ENCODE results near the gene STAC3. TPM values are rescaled to one million over a fixed set of nuclear protein-coding genes. Genes with fewer than 3 reads are reported as not detected.

The STAC3 gene
- total and polyA plus RNA-seq, 2 donors (not counting 1 experiment from before 2014, with no cell fraction given), result 0.33 TPM

DNA sequence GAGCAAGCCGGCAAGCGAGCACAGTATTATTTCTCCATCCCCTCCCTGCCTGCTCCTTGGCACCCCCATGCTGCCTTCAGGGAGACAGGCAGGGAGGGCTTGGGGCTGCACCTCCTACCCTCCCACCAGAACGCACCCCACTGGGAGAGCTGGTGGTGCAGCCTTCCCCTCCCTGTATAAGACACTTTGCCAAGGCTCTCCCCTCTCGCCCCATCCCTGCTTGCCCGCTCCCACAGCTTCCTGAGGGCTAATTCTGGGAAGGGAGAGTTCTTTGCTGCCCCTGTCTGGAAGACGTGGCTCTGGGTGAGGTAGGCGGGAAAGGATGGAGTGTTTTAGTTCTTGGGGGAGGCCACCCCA, 38.3 kb downstream of the STAC3 start:
- peaks cover 46% of the 10 kb centered on the region for H3K36me3 ChIP-seq (ENCODE audit: control insufficient read depth, insufficient read depth, low read length)

DNA sequence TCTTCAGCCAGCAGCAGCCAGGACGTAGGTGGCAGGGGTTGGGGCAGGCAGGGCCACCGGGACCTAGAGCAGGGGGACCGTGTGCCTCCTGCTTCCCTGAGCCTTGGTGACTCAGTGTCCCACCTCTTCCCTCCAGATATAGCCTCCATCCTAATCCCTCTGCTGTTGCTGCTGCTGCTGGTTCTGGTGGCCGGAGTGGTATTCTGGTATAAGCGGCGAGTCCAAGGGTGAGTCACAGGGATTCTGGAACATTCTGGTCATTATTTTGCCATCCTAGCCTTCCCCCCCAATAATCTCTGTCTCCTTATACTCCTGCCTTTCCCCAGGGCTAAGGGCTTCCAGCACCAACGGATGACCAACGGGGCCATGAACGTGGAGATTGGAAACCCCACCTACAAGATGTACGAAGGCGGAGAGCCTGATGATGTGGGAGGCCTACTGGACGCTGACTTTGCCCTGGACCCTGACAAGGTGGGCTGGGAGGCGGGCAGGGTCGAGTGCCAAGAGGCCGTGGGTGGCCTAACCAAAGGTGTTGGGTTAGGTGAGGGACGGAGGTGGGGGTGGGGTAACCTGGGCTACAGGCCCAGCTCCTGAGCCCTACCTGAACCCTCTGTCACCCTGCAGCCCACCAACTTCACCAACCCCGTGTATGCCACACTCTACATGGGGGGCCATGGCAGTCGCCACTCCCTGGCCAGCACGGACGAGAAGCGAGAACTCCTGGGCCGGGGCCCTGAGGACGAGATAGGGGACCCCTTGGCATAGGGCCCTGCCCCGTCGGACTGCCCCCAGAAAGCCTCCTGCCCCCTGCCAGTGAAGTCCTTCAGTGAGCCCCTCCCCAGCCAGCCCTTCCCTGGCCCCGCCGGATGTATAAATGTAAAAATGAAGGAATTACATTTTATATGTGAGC, 38.9 kb downstream of the STAC3 start:
- peaks cover 10% of the 10 kb centered on the region for H3K27me3 ChIP-seq (ENCODE audit: control insufficient read depth, insufficient read depth, low read length)
- H3K36me3 ChIP-seq (ENCODE audit: control insufficient read depth, insufficient read depth, low read length), result peaks cover 50% of the 10 kb centered on the region
- TF ChIP-seq, protein P1, sequence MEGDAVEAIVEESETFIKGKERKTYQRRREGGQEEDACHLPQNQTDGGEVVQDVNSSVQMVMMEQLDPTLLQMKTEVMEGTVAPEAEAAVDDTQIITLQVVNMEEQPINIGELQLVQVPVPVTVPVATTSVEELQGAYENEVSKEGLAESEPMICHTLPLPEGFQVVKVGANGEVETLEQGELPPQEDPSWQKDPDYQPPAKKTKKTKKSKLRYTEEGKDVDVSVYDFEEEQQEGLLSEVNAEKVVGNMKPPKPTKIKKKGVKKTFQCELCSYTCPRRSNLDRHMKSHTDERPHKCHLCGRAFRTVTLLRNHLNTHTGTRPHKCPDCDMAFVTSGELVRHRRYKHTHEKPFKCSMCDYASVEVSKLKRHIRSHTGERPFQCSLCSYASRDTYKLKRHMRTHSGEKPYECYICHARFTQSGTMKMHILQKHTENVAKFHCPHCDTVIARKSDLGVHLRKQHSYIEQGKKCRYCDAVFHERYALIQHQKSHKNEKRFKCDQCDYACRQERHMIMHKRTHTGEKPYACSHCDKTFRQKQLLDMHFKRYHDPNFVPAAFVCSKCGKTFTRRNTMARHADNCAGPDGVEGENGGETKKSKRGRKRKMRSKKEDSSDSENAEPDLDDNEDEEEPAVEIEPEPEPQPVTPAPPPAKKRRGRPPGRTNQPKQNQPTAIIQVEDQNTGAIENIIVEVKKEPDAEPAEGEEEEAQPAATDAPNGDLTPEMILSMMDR (conservative IDR thresholded peaks at IDR 0.05 in 1 of 2, IDR thresholded peaks at IDR 0.05 in 1 of 2; ENCODE audit: low read depth in 1 of 2, low read length in 2 of 2), result no peak
- no peak for TF ChIP-seq EZH2 (IDR thresholded peaks at IDR 0.05; ENCODE audit: low read length, missing control alignments)
- H2AFZ ChIP-seq (ENCODE audit: low read length), result no peak overlapping the region
- DNase-seq (ENCODE audit: low read depth in 2 of 2), result no peak
- no peak overlapping the region for H3K27ac ChIP-seq (ENCODE audit: insufficient read depth, low read length)
- no peak overlapping the region for H3K4me3 ChIP-seq (replicated peaks in 1 of 4; ENCODE audit: control extremely low read depth in 1 of 4, insufficient read depth in 1 of 4, low read depth in 3 of 4, low read length in 4 of 4)
- no peaks in the 10 kb centered on the region for H3K9me3 ChIP-seq (ENCODE audit: control insufficient read depth, insufficient read depth, low read depth, low read length)
- H4K20me1 ChIP-seq (ENCODE audit: control insufficient read depth, extremely low read depth, insufficient read depth, low read length), result no peaks in the 10 kb centered on the region
- no peak overlapping the region for H3K4me2 ChIP-seq (ENCODE audit: extremely low read depth, insufficient read depth, low read length)
- no peak overlapping the region for H3K9ac ChIP-seq (ENCODE audit: insufficient read depth, low read length)
- no peaks in the 10 kb centered on the region for H3K79me2 ChIP-seq (ENCODE audit: control insufficient read depth, insufficient read depth, low read length)
- peaks cover 3% of the 10 kb centered on the region for H3K4me1 ChIP-seq (ENCODE audit: control insufficient read depth, extremely low read depth, insufficient read depth, low read length)

More for the DNA sequence above, 38.3 kb downstream of the STAC3 start:
- no peak overlapping the region for H3K4me2 ChIP-seq (ENCODE audit: extremely low read depth, insufficient read depth, low read length)
- peaks cover 15% of the 10 kb centered on the region for H3K27me3 ChIP-seq (ENCODE audit: control insufficient read depth, insufficient read depth, low read length)
- no peak overlapping the region for H2AFZ ChIP-seq (ENCODE audit: low read length)
- H3K27ac ChIP-seq (ENCODE audit: insufficient read depth, low read length), result no peak overlapping the region
- H3K4me1 ChIP-seq (ENCODE audit: control insufficient read depth, extremely low read depth, insufficient read depth, low read length), result peaks cover 6% of the 10 kb centered on the region
- H3K9ac ChIP-seq (ENCODE audit: insufficient read depth, low read length), result no peak overlapping the region
- H3K4me3 ChIP-seq (replicated peaks in 1 of 4; ENCODE audit: control extremely low read depth in 1 of 4, insufficient read depth in 1 of 4, low read depth in 3 of 4, low read length in 4 of 4), result no peak overlapping the region
- no peak for DNase-seq (ENCODE audit: low read depth in 2 of 2)
- no peak for TF ChIP-seq EZH2 (IDR thresholded peaks at IDR 0.05; ENCODE audit: low read length, missing control alignments)
- TF ChIP-seq, protein P1 (conservative IDR thresholded peaks at IDR 0.05 in 1 of 2, IDR thresholded peaks at IDR 0.05 in 1 of 2; ENCODE audit: low read depth in 1 of 2, low read length in 2 of 2), result no peak
- no peaks in the 10 kb centered on the region for H3K9me3 ChIP-seq (ENCODE audit: control insufficient read depth, insufficient read depth, low read depth, low read length)
- no peaks in the 10 kb centered on the region for H4K20me1 ChIP-seq (ENCODE audit: control insufficient read depth, extremely low read depth, insufficient read depth, low read length)
- no peaks in the 10 kb centered on the region for H3K79me2 ChIP-seq (ENCODE audit: control insufficient read depth, insufficient read depth, low read length)

DNA sequence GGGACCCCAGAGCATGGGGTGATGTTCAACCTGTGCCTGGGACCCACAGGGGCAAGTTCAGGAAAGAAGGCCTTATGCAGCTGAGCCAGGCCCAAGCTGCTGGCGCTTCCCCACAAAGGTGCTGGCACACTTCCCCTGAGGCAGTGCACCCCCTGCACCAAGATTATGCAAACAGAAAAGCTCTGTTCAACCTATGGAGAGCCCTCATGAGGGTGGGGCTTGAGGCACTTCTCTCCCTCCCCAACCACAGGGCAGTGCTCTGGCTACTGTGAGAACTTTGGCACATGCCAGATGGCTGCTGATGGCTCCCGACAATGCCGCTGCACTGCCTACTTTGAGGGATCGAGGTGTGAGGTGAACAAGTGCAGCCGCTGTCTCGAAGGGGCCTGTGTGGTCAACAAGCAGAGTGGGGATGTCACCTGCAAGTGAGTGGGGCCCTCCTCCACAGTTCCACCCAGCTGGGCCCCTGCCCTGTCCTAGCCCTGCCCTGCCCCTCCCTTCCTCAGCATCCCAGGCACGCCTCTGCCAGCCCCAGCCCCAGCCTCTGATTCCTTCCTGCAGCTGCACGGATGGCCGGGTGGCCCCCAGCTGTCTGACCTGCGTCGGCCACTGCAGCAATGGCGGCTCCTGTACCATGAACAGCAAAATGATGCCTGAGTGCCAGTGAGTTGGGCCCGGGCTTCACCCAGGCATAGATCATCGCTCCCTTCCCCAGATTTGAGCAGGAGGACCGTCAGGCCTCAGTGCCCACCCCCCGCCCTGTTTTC, 39.9 kb downstream of the STAC3 start:
- peaks cover 56% of the 10 kb centered on the region for H3K36me3 ChIP-seq (ENCODE audit: control insufficient read depth, insufficient read depth, low read length)
- TF ChIP-seq, protein P1 (conservative IDR thresholded peaks at IDR 0.05 in 1 of 2, IDR thresholded peaks at IDR 0.05 in 1 of 2; ENCODE audit: low read depth in 1 of 2, low read length in 2 of 2), result no peak
- TF ChIP-seq EZH2 (IDR thresholded peaks at IDR 0.05; ENCODE audit: low read length, missing control alignments), result no peak
- H3K27ac ChIP-seq (ENCODE audit: insufficient read depth, low read length), result no peak overlapping the region
- DNase-seq (ENCODE audit: low read depth in 2 of 2), result no peak
- H3K9me3 ChIP-seq (ENCODE audit: control insufficient read depth, insufficient read depth, low read depth, low read length), result no peaks in the 10 kb centered on the region
- H3K4me2 ChIP-seq (ENCODE audit: extremely low read depth, insufficient read depth, low read length), result no peak overlapping the region
- no peak overlapping the region for H3K4me3 ChIP-seq (replicated peaks in 1 of 4; ENCODE audit: control extremely low read depth in 1 of 4, insufficient read depth in 1 of 4, low read depth in 3 of 4, low read length in 4 of 4)
- no peaks in the 10 kb centered on the region for H4K20me1 ChIP-seq (ENCODE audit: control insufficient read depth, extremely low read depth, insufficient read depth, low read length)
- no peaks in the 10 kb centered on the region for H3K79me2 ChIP-seq (ENCODE audit: control insufficient read depth, insufficient read depth, low read length)
- peaks cover 10% of the 10 kb centered on the region for H3K27me3 ChIP-seq (ENCODE audit: control insufficient read depth, insufficient read depth, low read length)
- H2AFZ ChIP-seq (ENCODE audit: low read length), result no peak overlapping the region
- peaks cover 3% of the 10 kb centered on the region for H3K4me1 ChIP-seq (ENCODE audit: control insufficient read depth, extremely low read depth, insufficient read depth, low read length)
- no peak overlapping the region for H3K9ac ChIP-seq (ENCODE audit: insufficient read depth, low read length)
